Body of pancreas (tissue), 4 donors: ENCODE measurements around the gene SNF8.

Experiments used
- POLR2A ChIP-seq, 3 donors: fragments of 450-650 bp; IDR thresholded peaks; one replicate each; pipeline ENCODE4 v1.6.1; 2016; ENCODE audit warnings: antibody characterized with exemption in 3 of 3, mild to moderate bottlenecking in 2 of 3
- TF ChIP-seq, protein P1 (sequence below), 7 experiments: fragments of 450-650 bp in 4 of 7; fragments of 200-600 bp in 3 of 7; sonication (generic) in 3 of 7; IDR thresholded peaks; one replicate each; pipeline ENCODE4 v1.5.1; 2016 to 2019; ENCODE audit warnings: antibody characterized with exemption in 7 of 7

DNA sequence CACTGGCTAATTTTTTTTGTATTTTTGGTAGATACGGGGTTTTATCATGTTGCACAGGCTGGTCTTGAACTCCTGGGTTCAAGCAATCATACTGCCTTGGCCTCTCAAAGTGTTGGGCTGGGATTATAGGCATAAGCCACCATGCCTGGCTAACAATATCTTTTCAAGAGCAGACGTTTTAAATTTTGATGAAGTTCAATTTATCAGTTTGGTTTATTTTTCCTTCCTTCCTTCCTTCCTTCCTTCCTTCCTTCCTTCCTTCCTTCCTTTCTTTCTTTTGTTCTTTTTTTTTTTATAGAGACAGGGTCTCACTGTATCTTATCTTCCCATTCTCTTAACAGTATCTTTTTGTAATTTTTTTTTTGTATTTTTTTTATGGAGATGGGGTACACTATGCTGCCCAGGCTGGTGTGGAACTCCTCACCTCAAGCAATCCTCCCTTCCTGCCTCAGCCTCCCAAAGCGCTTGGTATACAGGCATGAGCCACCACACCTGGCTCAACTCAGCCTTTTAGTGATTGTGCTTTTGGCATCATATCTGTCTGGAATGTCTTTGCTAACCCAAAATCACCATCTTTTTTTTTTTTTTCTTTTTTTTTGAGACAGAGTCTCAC is 37.4 kb upstream of the SNF8 start:
- TF ChIP-seq, protein P1, sequence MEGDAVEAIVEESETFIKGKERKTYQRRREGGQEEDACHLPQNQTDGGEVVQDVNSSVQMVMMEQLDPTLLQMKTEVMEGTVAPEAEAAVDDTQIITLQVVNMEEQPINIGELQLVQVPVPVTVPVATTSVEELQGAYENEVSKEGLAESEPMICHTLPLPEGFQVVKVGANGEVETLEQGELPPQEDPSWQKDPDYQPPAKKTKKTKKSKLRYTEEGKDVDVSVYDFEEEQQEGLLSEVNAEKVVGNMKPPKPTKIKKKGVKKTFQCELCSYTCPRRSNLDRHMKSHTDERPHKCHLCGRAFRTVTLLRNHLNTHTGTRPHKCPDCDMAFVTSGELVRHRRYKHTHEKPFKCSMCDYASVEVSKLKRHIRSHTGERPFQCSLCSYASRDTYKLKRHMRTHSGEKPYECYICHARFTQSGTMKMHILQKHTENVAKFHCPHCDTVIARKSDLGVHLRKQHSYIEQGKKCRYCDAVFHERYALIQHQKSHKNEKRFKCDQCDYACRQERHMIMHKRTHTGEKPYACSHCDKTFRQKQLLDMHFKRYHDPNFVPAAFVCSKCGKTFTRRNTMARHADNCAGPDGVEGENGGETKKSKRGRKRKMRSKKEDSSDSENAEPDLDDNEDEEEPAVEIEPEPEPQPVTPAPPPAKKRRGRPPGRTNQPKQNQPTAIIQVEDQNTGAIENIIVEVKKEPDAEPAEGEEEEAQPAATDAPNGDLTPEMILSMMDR (IDR thresholded peaks at IDR 0.05), result no peak
- TF ChIP-seq POLR2A (IDR thresholded peaks at IDR 0.05), result no peak
